ENCODE results near the gene CTF1.

- TF ChIP-seq RCOR1 (IDR thresholded peaks at IDR 0.05; ENCODE audit: low read depth, low read length) (no peak), CTCF (IDR thresholded peaks at IDR 0.05) (no peak), RARB (CRISPR knock-in tag; IDR thresholded peaks at IDR 0.05) (no peak), TP53 (CRISPR knock-in tag; IDR thresholded peaks at IDR 0.05) (no peak), GATA3 (IDR thresholded peaks at IDR 0.05; ENCODE audit: borderline replicate concordance) (no peak), CBX2 (IDR thresholded peaks at IDR 0.05; ENCODE audit: borderline replicate concordance, low read depth) (no peak), POLR2A (IDR thresholded peaks at IDR 0.05; ENCODE audit: low read length) (no peak), JUN (IDR thresholded peaks at IDR 0.05) (no peak), KDM1A (IDR thresholded peaks at IDR 0.05; ENCODE audit: low read depth) (no peak), HOXA7 (CRISPR knock-in tag; IDR thresholded peaks at IDR 0.05) (no peak), RAD21 (conservative IDR thresholded peaks at IDR 0.05 in 1 of 2, IDR thresholded peaks at IDR 0.05 in 1 of 2) (no peak), MAZ (IDR thresholded peaks at IDR 0.05; ENCODE audit: borderline replicate concordance, low read depth, low read length) (no peak), CHD2 (IDR thresholded peaks at IDR 0.05; ENCODE audit: low read length, partially characterized antibody) (no peak)
- TF ChIP-seq, protein P1, sequence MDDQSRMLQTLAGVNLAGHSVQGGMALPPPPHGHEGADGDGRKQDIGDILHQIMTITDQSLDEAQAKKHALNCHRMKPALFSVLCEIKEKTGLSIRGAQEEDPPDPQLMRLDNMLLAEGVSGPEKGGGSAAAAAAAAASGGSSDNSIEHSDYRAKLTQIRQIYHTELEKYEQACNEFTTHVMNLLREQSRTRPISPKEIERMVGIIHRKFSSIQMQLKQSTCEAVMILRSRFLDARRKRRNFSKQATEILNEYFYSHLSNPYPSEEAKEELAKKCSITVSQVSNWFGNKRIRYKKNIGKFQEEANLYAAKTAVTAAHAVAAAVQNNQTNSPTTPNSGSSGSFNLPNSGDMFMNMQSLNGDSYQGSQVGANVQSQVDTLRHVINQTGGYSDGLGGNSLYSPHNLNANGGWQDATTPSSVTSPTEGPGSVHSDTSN (IDR thresholded peaks at IDR 0.05): no peak
Measured at GRCh38 chr16:30925632-30925987, 29.2 kb downstream of the CTF1 start.

Data from A549 (cell line).